Caco-2 (cell line): ENCODE results near the gene DEFB121. TPM values are rescaled to one million over a fixed set of nuclear protein-coding genes. Genes with fewer than 3 reads are reported as not detected.

ENCODE experiments used
- BruUV-seq: library from RNA; stranded (reverse); fragments of 400-500 nt; replicated peaks from 2 replicates; lab custom pipeline; 2021; lab: Mats Ljungman, UMichigan
- CTCF ChIA-PET: fragments of 300-600 bp; sonication (Branson Sonifier 250); formaldehyde crosslinking; loops from one replicate; lab custom pipeline; 2022; ENCODE audit warnings: antibody characterized with exemption; lab: Charles Lee
- POLR2A ChIA-PET: fragments of 300-600 bp; sonication (Branson Sonifier 250); formaldehyde crosslinking; loops from one replicate; lab custom pipeline; 2022; ENCODE audit warnings: antibody characterized with exemption; lab: Charles Lee
- DNase-seq, 2 experiments: peaks; one replicate each; pipeline versions ENCODE4 v3.0.0 to v3.0.0-alpha.2; 2020 to 2022
- H3K27me3 ChIP-seq: replicated peaks from 2 replicates; pipeline ENCODE4 v1.6.0; 2011; ENCODE audit warnings: low read length; ENCODE audit not compliant: control insufficient read depth, insufficient read depth
- H3K36me3 ChIP-seq: 2 replicates; pipeline ENCODE4 v1.5.1; 2011; ENCODE audit warnings: low read length; ENCODE audit not compliant: control insufficient read depth, insufficient read depth
- H3K4me1 ChIP-seq: fragments of 250-450 bp; sonication (Bioruptor Pico); 2 replicates; pipeline ENCODE4 v1.5.1; 2020; ENCODE audit warnings: mild to moderate bottlenecking
- H3K4me3 ChIP-seq: 2 replicates; pipeline ENCODE4 v1.5.1; 2011; ENCODE audit warnings: low read depth, mild to moderate bottlenecking, control low read depth, low read length
- H3K9me3 ChIP-seq: fragments of 250-450 bp; sonication (Bioruptor Pico); 2 replicates; pipeline ENCODE4 v1.5.1; 2020; ENCODE audit warnings: mild to moderate bottlenecking, moderate library complexity
- H3K27ac Mint-ChIP-seq: one replicate; pipeline ENCODE4 v1.8.0; 2022; ENCODE audit warnings: mixed read lengths; ENCODE audit not compliant: unreplicated experiment
- H3K27me3 Mint-ChIP-seq: one replicate; pipeline ENCODE4 v1.8.0; 2022; ENCODE audit warnings: mixed read lengths; ENCODE audit not compliant: insufficient read depth, unreplicated experiment
- H3K36me3 Mint-ChIP-seq: one replicate; pipeline ENCODE4 v1.8.0; 2022; ENCODE audit warnings: mild to moderate bottlenecking, mixed read lengths; ENCODE audit not compliant: insufficient read depth, unreplicated experiment
- H3K4me1 Mint-ChIP-seq: one replicate; pipeline ENCODE4 v1.8.0; 2022; ENCODE audit warnings: low read depth, mixed read lengths; ENCODE audit not compliant: unreplicated experiment
- H3K4me3 Mint-ChIP-seq: one replicate; pipeline ENCODE4 v1.8.0; 2022; ENCODE audit warnings: mild to moderate bottlenecking, moderate library complexity, mixed read lengths; ENCODE audit not compliant: unreplicated experiment
- H3K9me3 Mint-ChIP-seq: one replicate; pipeline ENCODE4 v1.8.0; 2022; ENCODE audit warnings: mixed read lengths; ENCODE audit not compliant: unreplicated experiment
- intact Hi-C: fragments of 100-400 bp; cut with micrococcal nuclease; formaldehyde crosslinking; loops from one replicate; pipeline ENCODE4 v1.10.0; 2022; ENCODE audit not compliant: unreplicated experiment
- total RNA-seq: library from RNA; stranded (reverse); gene quantifications from 2 replicates; pipeline ENCODE4 v1.2.3, GENCODE V29; 2022
- TF ChIP-seq, protein P1 (sequence below), 2 experiments: fragments of 200-600 bp in 1 of 2; IDR thresholded peaks; 1 replicate in 1 of 2; 2 replicates in 1 of 2; pipeline versions ENCODE4 v1.5.1 to v1.8.0; 2011 to 2022; ENCODE audit warnings: antibody characterized with exemption in 1 of 2, control low read depth in 1 of 2, inconsistent platforms in 1 of 2, low read depth in 1 of 2, low read length in 1 of 2, mild to moderate bottlenecking in 1 of 2, moderate library complexity in 1 of 2; ENCODE audit not compliant: insufficient read depth in 1 of 2, severe bottlenecking in 1 of 2, unreplicated experiment in 1 of 2

The DEFB121 gene
- total RNA-seq, 1 experiment from 2014 or later, result not detected

DNA sequence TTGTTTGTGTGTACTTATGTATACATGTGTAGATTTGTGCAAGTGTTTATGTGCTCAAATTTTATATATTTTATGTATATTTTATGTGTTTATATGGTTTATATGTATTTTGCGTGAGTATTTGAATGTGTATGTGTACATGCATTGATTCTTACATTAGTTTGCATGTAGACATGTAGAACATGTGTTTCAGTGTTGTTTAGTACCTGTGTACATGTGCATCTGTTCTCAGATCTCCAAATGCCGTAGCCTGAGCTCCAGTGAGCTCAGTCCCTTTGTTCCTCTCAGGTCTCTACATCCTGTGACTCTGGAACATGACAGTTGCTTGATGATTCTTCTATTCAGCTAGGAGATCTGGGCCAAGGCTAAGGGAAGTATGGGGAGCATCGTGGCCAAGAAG lies 11.1 kb downstream of the DEFB121 start:
- H3K4me3 ChIP-seq, result no peak overlapping the region
- no peaks in the 10 kb centered on the region for H3K9me3 Mint-ChIP-seq
- peaks cover 15% of the 10 kb centered on the region for H3K27me3 Mint-ChIP-seq
- ChIA-PET POLR2A (no interaction called here), CTCF (no interaction called here)
- H3K27ac Mint-ChIP-seq, result no peak overlapping the region
- H3K36me3 ChIP-seq, result no peaks in the 10 kb centered on the region
- DNase-seq, result no peak
- intact Hi-C loops, result no loop called here
- no peak overlapping the region for H3K4me3 Mint-ChIP-seq
- TF ChIP-seq, protein P1, sequence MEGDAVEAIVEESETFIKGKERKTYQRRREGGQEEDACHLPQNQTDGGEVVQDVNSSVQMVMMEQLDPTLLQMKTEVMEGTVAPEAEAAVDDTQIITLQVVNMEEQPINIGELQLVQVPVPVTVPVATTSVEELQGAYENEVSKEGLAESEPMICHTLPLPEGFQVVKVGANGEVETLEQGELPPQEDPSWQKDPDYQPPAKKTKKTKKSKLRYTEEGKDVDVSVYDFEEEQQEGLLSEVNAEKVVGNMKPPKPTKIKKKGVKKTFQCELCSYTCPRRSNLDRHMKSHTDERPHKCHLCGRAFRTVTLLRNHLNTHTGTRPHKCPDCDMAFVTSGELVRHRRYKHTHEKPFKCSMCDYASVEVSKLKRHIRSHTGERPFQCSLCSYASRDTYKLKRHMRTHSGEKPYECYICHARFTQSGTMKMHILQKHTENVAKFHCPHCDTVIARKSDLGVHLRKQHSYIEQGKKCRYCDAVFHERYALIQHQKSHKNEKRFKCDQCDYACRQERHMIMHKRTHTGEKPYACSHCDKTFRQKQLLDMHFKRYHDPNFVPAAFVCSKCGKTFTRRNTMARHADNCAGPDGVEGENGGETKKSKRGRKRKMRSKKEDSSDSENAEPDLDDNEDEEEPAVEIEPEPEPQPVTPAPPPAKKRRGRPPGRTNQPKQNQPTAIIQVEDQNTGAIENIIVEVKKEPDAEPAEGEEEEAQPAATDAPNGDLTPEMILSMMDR (IDR thresholded peaks at IDR 0.05; ENCODE audit: insufficient read depth in 1 of 2, low read depth in 1 of 2, low read length in 1 of 2, severe bottlenecking in 1 of 2, unreplicated experiment in 1 of 2), result no peak
- H3K4me1 ChIP-seq, result no peaks in the 10 kb centered on the region
- BruUV-seq, result no TSS peak
- H3K27me3 ChIP-seq, result no peaks in the 10 kb centered on the region
- H3K4me1 Mint-ChIP-seq, result no peaks in the 10 kb centered on the region
- H3K9me3 ChIP-seq, result no peaks in the 10 kb centered on the region
- no peaks in the 10 kb centered on the region for H3K36me3 Mint-ChIP-seq

DNA sequence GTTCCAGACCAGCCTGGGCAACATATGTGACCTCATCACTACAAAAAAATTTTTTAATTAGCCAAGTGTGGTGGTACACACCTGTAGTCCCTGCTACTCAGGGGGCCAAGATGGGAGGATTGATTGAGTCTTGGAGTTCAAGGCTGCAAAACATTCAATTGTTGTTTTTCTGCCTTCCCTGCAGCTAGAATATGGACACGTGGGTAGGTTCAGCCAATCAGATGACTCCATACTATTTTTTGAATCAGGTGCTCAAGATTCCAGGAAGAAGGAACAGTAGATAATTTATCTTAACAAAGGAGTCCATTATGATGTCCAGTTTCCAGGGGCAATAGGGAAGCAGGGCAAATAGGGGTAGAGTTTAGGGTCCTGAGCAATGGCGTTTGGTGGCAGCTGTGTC lies 13.2 kb downstream of the DEFB121 start:
- ChIA-PET CTCF (no interaction called here), POLR2A (no interaction called here)
- Mint-ChIP-seq H3K4me3 (no peak overlapping the region), H3K4me1 (no peaks in the 10 kb centered on the region), H3K27me3 (peaks cover 19% of the 10 kb centered on the region), H3K9me3 (no peaks in the 10 kb centered on the region), H3K27ac (no peak overlapping the region), H3K36me3 (no peaks in the 10 kb centered on the region)
- no peak for DNase-seq
- H3K27me3 ChIP-seq, result no peaks in the 10 kb centered on the region
- no peaks in the 10 kb centered on the region for H3K36me3 ChIP-seq
- no peaks in the 10 kb centered on the region for H3K4me1 ChIP-seq
- BruUV-seq, result no TSS peak
- TF ChIP-seq, protein P1 (IDR thresholded peaks at IDR 0.05; ENCODE audit: insufficient read depth in 1 of 2, low read depth in 1 of 2, low read length in 1 of 2, severe bottlenecking in 1 of 2, unreplicated experiment in 1 of 2), result no peak
- H3K9me3 ChIP-seq, result no peaks in the 10 kb centered on the region
- no peak overlapping the region for H3K4me3 ChIP-seq
- intact Hi-C loops, result no loop called here

DNA sequence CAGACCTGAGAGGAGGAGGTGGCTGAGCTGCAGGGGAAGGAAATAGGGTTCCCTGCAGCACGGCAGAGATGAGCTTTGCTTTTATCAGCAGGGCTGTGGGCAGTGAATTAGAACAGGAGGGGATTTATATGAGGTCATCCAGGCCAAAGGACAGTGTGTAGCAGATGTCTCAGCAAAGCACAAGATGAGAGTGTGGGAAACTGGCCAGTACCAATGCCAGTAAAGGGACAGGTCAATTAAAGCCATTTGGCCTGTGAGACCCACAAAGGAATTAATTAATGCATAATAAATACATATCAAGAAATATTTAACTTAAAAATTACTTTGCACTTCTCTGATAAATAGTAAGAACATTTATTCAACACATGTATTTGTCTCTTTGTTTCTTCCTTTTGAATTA lies 15.5 kb downstream of the DEFB121 start, which contains the start of gene DEFB119:
DEFB119 (minus strand) TSS at position 101 of the 400 bp plus-strand sequence. CDS start 107 bp downstream, outside the sequence.
- Histone ChIP-seq H3K4me3 (no peak within 1 kb of the TSS), H3K9me3 (no peaks in the 10 kb centered on the region), H3K4me1 (no peaks in the 10 kb centered on the region), H3K36me3 (no peaks in the 10 kb centered on the region), H3K27me3 (no peaks in the 10 kb centered on the region)
- DNase-seq, result no peak
- intact Hi-C loops, result no loop called here
- TF ChIP-seq, protein P1 (IDR thresholded peaks at IDR 0.05; ENCODE audit: insufficient read depth in 1 of 2, low read depth in 1 of 2, low read length in 1 of 2, severe bottlenecking in 1 of 2, unreplicated experiment in 1 of 2), result no peak
- Mint-ChIP-seq H3K27me3 (peaks cover 24% of the 10 kb centered on the region), H3K4me1 (no peaks in the 10 kb centered on the region), H3K36me3 (no peaks in the 10 kb centered on the region), H3K4me3 (no peak within 1 kb of the TSS), H3K27ac (no peak within 1 kb of the TSS), H3K9me3 (no peaks in the 10 kb centered on the region)
- BruUV-seq, result no TSS peak
- CTCF ChIA-PET, result no interaction called here
- POLR2A ChIA-PET, result no interaction called here
